Right ventricle myocardium inferior (tissue), 1 donor: ENCODE data around the gene FGB. TPM values are rescaled to one million over a fixed set of nuclear protein-coding genes. Genes with fewer than 3 reads are reported as not detected.

Source experiments
- ATAC-seq: fragments of 200-7000 bp; cut with Tn5 transposase; one replicate; pipeline ENCODE4 v1.9.1; 2020; ENCODE audit warnings: mild to moderate bottlenecking, moderate library complexity
- DNase-seq: peaks from one replicate; pipeline ENCODE4 v3.0.0; 2021; ENCODE audit errors: missing footprints
- intact Hi-C: fragments of 100-400 bp; cut with DNase I; formaldehyde crosslinking; loops from one replicate; pipeline ENCODE4 v1.11.0; 2022
- total RNA-seq: library from RNA; stranded (reverse); fragmentation: NEBNext Ultra II Directional; extraction: Animal tissue kit (Norgen Biotek cat#: 25700); gene quantifications from one replicate; pipeline ENCODE4 v1.2.1, GENCODE V29; 2021
- donor health status: DM: no; HTN: yes; CAD: no; lungs with severe emphysema.

FGB gene
- total RNA-seq, 1 donor from 2014 or later = not detected

DNA sequence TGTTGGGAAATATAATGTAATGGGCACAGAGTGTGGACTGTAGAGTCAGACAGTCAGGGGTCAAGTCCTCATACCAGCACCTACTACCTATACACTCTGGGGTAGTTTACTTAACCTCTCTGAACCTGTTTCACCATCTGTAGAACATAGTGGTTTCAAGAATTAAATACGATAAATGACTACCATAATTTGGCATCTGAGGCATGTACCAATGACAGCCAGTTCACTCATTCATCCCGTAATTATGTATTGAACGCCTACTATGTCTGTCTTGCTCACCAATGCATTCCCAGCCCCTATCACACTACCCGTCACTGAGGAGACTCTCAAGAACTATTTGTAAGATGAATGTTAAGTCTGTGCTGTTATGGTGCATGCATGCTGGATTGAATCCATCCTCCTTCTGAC lies 2.0 kb upstream of the FGB start:
- intact Hi-C loops = no loop called here
- no peak for DNase-seq

DNA sequence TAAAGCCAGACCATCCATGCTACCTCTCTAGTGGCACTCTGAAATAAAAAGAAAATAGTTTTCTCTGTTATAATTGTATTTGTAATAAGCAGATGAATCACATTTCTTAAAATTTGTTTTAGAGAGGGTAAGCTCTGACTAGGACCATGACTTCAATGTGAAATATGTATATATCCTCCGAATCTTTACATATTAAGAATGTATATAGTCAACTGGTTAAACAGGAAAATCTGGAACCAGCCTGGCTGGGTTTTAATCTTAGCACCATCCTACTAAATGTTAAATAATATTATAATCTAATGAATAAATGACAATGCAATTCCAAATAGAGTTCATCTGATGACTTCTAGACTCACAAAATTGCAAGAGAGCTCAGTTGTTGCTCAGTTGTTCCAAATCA lies 1.5 kb downstream of the FGB start:
- DNase-seq (no peak), ATAC-seq (no peak)
- intact Hi-C loops = no loop called here

More for the DNA sequence above, 2.0 kb upstream of the FGB start:
- ATAC-seq = no peak

DNA sequence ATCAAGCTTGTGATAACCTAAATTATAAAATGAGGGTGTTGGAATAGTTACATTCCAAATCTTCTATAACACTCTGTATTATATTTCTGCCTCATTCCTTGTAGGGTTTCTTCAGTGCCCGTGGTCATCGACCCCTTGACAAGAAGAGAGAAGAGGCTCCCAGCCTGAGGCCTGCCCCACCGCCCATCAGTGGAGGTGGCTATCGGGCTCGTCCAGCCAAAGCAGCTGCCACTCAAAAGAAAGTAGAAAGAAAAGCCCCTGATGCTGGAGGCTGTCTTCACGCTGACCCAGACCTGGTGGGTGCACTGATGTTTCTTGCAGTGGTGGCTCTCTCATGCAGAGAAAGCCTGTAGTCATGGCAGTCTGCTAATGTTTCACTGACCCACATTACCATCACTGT lies 2.9 kb downstream of the FGB start:
- intact Hi-C loops = no loop called here
- ATAC-seq (no peak), DNase-seq (no peak)

- no peak for DNase-seq
- intact Hi-C loops = no loop called here
- ATAC-seq = no peak
These were observed 3.9 kb downstream of the FGB start for GRCh38 chr4:154566639-154567204.

GRCh38 chr4:154569028-154569427 lies 6.2 kb downstream of the FGB start:
- DNase-seq (no peak), ATAC-seq (no peak)
- intact Hi-C loops = no loop called here

DNA sequence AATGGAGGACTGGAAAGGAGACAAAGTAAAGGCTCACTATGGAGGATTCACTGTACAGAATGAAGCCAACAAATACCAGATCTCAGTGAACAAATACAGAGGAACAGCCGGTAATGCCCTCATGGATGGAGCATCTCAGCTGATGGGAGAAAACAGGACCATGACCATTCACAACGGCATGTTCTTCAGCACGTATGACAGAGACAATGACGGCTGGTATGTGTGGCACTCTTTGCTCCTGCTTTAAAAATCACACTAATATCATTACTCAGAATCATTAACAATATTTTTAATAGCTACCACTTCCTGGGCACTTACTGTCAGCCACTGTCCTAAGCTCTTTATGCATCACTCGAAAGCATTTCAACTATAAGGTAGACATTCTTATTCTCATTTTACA lies 6.8 kb downstream of the FGB start:
- intact Hi-C loops = no loop called here
- ATAC-seq = no peak
- no peak for DNase-seq

GRCh38 chr4:154573190-154573870 lies 10.5 kb downstream of the FGB start:
- intact Hi-C loops = no loop called here
- no peak for ATAC-seq

DNA sequence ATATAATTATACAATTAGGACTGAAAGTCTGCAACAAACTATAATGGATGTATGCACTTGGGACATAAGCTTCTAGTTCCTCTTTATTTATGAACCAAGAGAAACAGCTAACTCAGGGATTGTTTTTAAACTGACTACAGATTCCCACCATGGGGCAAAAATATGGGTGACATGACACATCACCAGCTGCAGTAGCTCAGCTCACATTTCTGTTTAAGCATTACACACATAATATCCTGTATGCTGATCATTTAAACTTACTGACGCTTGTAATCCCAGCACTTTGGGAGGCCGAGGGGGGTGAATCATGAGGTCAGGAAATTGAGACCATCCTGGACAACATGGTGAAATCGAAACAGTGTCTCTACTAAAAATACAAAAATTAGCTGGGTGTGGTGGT lies 11.5 kb downstream of the FGB start:
- DNase-seq = no peak
- ATAC-seq = no peak
- intact Hi-C loops = no loop called here

More at GRCh38 chr4:154573190-154573870, 10.5 kb downstream of the FGB start:
- DNase-seq = no peak

GRCh38 chr4:154577324-154577723 lies 14.5 kb downstream of the FGB start:
- intact Hi-C loops = no loop called here
- DNase-seq (no peak), ATAC-seq (no peak)

DNA sequence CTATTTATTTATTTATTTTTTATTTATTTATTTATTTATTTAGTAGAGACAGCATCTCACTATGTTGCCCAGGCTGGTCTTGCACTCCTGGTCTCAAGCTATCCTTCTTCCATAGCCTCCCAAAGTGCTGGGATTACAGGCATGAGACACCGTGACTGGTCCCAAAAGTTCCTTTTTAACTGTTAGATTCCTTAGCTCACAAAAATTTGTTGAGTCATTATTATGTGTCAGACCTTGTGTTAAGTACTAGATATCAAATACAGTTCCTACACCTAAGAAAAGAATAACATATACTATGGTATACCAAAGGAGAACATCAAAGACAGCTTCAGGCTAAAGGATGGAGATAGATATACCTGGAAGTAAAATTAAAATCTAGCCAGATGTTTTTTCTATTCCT lies 16.1 kb downstream of the FGB start:
- intact Hi-C loops = no loop called here
- ATAC-seq = no peak
- DNase-seq = no peak

DNA sequence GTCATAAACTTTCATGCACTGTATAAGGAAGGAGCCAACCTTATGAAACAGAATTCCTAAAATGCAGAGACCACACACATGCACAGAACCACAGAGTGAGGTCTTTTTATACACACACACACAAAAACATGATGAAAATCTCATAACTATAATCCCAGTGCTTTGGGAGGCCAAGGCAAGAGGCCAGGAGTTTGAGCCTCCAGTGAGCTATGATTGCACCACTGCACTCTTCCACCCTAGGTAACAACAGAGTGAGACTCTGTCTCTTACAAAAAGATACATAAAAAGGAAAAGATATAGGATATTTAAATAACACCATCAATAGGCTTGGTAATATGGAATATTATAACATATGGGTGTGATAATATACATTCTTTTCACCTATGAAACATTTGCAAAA lies 17.1 kb downstream of the FGB start:
- DNase-seq (no peak), ATAC-seq (no peak)
- intact Hi-C loops = no loop called here

DNA sequence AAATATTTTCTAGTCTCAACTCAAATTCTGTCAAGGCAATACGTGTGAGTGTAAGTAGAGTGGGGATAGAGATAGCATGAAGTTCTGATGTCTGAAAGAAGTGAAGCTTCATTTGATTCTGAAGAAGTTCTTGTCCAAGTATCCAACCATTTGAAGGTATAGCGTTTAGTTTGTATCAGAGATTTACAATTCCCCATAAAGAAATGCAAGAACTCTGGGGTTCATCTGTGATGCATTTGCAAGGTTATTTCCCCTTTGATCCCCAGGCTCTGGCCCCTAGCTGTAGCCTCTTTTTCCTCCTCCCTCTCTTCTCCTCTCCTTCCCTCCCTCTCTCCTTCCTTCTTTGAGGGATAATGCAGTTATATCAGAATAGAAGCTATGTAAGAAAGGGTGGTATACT lies 19.9 kb downstream of the FGB start:
- DNase-seq (no peak), ATAC-seq (no peak)
- intact Hi-C loops = no loop called here

DNA sequence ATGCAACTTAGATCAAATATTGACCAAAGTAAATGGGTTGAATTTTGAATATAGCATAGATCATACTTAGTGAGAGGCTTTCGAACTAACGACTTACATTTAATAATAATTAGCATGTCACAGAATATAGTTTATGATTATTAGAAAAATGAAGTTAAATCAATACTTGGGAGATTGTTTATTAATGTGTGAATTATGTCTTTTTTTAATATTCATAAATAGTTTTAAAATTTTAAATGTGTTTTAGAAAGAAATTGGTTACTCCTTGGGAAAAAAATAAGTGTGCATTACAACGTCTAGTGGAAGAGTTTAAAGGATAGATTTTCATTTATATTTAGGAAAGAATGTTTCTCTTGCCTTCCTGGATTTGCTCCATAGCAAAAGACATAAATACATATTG lies 20.4 kb downstream of the FGB start:
- intact Hi-C loops = no loop called here
- ATAC-seq = no peak
- DNase-seq = no peak

DNA sequence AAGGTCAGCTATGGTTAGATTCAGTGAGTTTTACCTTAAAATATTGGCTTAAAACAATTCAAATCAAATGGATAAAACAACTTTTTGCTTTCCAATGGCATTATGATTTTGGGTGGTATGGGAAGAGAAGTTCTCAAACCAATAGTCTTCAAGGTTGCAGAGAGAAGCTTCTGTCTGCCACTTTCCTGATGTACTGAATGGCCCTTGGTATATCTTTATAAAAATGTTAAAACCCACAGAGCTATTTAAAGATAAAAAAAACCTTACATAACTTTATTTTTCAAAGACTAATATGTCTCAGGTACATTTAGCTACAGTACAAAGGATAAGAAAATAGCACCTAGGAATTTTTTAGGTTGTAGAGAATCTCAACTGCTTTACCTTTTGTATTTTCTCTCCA lies 20.9 kb downstream of the FGB start:
- no peak for ATAC-seq
- no peak for DNase-seq
- intact Hi-C loops = no loop called here

- ATAC-seq (no peak), DNase-seq (no peak)
- intact Hi-C loops = no loop called here
These were observed 21.4 kb downstream of the FGB start for GRCh38 chr4:154584259-154584658.

DNA sequence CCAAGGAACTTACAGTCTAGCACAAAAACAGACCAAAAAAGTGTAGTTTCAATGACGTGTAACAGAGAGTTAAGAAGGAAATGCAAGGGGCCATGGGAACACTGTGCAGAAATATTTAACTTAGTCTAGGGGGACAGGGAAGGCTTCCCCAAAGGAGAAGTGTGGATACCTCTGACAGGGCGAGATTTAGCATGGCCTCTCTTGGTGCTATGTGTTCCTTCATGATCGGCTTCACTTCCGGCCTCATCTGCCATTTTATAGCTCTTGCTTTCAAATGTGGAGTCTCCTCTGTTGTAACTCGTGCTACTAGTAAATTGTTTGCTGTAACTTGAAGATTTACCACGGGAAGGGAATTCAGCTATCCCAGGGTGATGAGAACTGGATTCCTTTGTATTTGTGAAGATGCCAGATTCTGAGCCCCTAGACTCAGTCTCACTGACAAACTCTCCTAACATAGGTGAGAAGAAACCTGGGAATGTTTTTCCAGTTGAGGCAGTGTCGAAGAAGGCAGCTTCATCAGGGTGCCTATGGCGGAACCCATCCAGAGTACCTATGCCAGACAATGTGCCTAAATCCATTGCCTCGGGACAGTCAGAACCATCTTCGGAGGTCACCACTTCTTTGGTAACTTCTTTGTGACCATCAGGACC lies 22.7 kb downstream of the FGB start:
- intact Hi-C loops = no loop called here
- DNase-seq = no peak
- no peak for ATAC-seq

GRCh38 chr4:154586296-154587033 lies 23.7 kb downstream of the FGB start:
- DNase-seq (no peak), ATAC-seq (no peak)
- intact Hi-C loops = no loop called here

DNA sequence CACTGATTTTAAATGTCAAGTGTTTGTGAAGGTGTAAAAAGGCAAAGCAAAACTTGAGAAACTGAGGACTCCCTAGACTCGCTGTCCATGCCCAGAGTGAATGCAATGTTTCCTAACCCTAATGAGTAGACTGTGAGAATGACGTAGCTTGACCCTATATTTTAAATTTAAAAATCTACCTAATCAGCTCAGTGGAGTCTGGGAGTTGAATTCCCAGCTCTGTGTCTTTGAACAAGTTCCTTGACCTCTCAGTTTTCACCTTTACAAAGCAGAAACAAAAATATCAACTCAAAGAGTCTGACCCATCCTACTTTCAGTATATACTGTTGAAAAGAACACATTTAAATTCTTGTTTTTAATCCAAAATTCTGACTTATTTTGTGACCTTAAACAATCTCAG lies 25.4 kb downstream of the FGB start:
- ATAC-seq (no peak), DNase-seq (no peak)
- intact Hi-C loops = no loop called here

DNA sequence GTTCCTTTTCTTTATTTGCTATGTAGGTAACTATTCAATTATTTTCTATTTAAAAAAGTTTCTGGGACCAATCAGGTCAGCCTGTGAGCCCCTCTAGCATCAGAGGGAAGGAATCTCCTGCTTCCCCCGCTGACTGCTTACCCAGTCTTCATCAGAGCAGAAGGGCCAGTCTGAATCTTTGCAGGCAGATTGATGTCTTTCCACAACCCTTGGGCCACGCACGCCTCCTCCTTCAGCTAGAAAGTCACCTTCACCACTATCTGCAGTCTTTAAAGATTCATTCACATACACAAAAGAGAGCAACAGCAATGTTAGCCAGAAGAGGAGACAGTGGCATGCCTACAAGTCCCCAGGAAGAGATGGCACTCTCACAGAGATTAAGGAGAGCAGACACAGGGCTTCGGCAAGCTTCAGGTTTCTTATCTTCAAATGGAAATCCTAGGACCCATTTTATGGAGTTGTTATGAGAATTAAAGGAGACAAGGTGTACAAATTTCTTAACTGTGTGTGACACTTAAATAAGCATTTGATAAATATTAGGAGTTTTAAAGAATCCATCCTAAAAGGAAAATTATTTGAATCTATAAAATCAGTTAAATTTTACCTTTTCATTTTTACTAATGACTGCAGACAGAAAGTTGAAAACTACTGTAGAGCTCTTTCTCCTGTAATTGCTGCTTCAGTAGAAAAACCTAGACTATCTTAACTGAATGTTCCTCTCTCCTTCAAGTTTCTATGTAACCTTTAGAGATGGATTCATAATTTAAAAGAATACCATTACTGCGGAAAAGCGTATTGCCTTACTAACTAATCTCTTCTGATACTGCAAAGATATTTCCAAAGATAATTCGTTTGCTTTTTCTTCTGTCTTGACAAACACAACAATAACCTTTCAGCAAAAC lies 26.7 kb downstream of the FGB start:
- DNase-seq = no peak
- intact Hi-C loops = no loop called here
- ATAC-seq = no peak
